ENCODE measurements around the gene PKDCC. TPM values are rescaled to one million over a fixed set of nuclear protein-coding genes. Genes with fewer than 3 reads are reported as not detected.

Gene PKDCC
- total and polyA plus RNA-seq, 2 of the 8 experiments (the other 6 are each of a cell fraction or from before 2014, with no cell fraction given), result 49.9 to 80.1 TPM

DNA sequence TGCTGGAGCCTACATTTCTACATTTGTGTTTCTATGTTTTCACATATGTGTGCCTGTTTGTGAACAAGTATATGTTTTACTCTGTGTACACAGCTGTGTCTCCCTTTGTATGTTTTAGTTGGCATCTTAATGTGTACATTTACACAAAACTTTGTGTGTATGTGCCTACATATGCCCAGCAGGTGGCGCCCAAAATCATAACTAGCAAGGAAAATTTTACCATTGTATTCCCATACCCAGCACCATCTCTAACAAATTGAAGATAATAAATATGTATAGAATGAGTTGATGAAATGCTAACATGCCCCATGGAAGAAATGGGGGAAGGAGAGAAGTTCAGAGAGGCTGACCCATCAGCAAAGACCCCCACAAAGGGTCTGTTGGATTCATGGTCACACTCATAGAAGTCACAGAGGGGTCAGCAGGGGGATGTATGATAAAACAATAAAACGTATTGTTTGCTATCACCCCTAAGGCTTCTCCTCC is 48.1 kb downstream of the PKDCC start:
- H2BK120ac ChIP-seq (replicated peaks; ENCODE audit: low read depth, low read length), result no peak overlapping the region
- H3K56ac ChIP-seq (replicated peaks; ENCODE audit: insufficient read length, low read depth, low read length), result no peak overlapping the region
- no peaks in the 10 kb centered on the region for H3K36me3 ChIP-seq (ENCODE audit: control insufficient read depth in 2 of 4, insufficient read depth in 4 of 4, low read length in 3 of 4)
- no peak overlapping the region for H3K14ac ChIP-seq (ENCODE audit: insufficient read length)
- no peak overlapping the region for H4K5ac ChIP-seq (ENCODE audit: insufficient read length, low read depth, low read length)
- H2BK20ac ChIP-seq (ENCODE audit: low read length), result no peak overlapping the region
- H3K9me3 ChIP-seq (ENCODE audit: insufficient read depth in 2 of 2, low read depth in 1 of 2, low read length in 1 of 2), result peaks cover 2 to 7% of the 10 kb centered on the region in 2 experiments
- no peak overlapping the region for H3K4me3 ChIP-seq (ENCODE audit: extremely low read depth in 1 of 4, insufficient read depth in 2 of 4, low read depth in 3 of 4, low read length in 4 of 4)
- peak overlapping the region; percentile 39; the same call in 1 of the 2 replicates for H2BK12ac ChIP-seq (ENCODE audit: low read depth, low read length)
- 42% methylated on average over 2 of the region's 2 CpGs; no CpG with 5 or more reads in 1 of the 2 experiments for WGBS, 2 experiments (ENCODE audit: extremely low coverage in 1 of 2, insufficient coverage in 1 of 2, insufficient read length in 1 of 2, insufficient replicate concordance in 2 of 2, low coverage in 1 of 2, low lambda C conversion rate in 2 of 2, missing lambda C conversion rate in 1 of 2)
- 0 out of 2 replicates have a peak overlapping the region, but pooled peaks have one; percentile 90 for H2BK15ac ChIP-seq (ENCODE audit: low read length)
- peak in 1 of 2 experiments; percentile 59 for DNase-seq (ENCODE audit: low read depth in 1 of 2, low spot score in 2 of 2)
- H3K4me2 ChIP-seq (ENCODE audit: insufficient read depth in 1 of 2, low read depth in 2 of 2, low read length in 2 of 2), result no peak overlapping the region
- H3K79me1 ChIP-seq (ENCODE audit: low read depth, low read length), result no peaks in the 10 kb centered on the region
- H2AK5ac ChIP-seq (ENCODE audit: low read depth, low read length), result no peak overlapping the region
- H3K18ac ChIP-seq (ENCODE audit: extremely low read depth, low read length), result no peak overlapping the region
- no peak overlapping the region for H3K23ac ChIP-seq (ENCODE audit: insufficient read length)
- no peaks in the 10 kb centered on the region for H4K20me1 ChIP-seq (replicated peaks in 1 of 2; ENCODE audit: control insufficient read depth in 1 of 2, insufficient read depth in 2 of 2, low read length in 2 of 2)
- H4K91ac ChIP-seq (replicated peaks; ENCODE audit: insufficient read length, low read length), result no peak overlapping the region
- no peak for FAIRE-seq
- TF ChIP-seq, protein P1, sequence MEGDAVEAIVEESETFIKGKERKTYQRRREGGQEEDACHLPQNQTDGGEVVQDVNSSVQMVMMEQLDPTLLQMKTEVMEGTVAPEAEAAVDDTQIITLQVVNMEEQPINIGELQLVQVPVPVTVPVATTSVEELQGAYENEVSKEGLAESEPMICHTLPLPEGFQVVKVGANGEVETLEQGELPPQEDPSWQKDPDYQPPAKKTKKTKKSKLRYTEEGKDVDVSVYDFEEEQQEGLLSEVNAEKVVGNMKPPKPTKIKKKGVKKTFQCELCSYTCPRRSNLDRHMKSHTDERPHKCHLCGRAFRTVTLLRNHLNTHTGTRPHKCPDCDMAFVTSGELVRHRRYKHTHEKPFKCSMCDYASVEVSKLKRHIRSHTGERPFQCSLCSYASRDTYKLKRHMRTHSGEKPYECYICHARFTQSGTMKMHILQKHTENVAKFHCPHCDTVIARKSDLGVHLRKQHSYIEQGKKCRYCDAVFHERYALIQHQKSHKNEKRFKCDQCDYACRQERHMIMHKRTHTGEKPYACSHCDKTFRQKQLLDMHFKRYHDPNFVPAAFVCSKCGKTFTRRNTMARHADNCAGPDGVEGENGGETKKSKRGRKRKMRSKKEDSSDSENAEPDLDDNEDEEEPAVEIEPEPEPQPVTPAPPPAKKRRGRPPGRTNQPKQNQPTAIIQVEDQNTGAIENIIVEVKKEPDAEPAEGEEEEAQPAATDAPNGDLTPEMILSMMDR (IDR thresholded peaks at IDR 0.05; ENCODE audit: control extremely low read depth in 1 of 3, insufficient read depth in 1 of 3, low read depth in 1 of 3, low read length in 3 of 3), result peak in 2 of 3 experiments; percentile 64 to 67; a peak in 3 of 4 replicates
- no peak for TF ChIP-seq HDAC2 (IDR thresholded peaks at IDR 0.05; ENCODE audit: borderline replicate concordance in 1 of 2, low read depth in 2 of 2, low read length in 2 of 2)
- peak; percentile 76 for TF ChIP-seq RAD21 (IDR thresholded peaks at IDR 0.05 in 1 of 2, conservative IDR thresholded peaks at IDR 0.05 in 1 of 2; ENCODE audit: low read depth in 2 of 2, low read length in 2 of 2)
- TF ChIP-seq NRF1 (IDR thresholded peaks at IDR 0.05; ENCODE audit: low read depth, low read length), result no peak
- no peak for TF ChIP-seq EGR1 (IDR thresholded peaks at IDR 0.05; ENCODE audit: borderline replicate concordance, low read depth, low read length)
- TF ChIP-seq JUN (IDR thresholded peaks at IDR 0.05; ENCODE audit: low read depth, low read length), result no peak
- H3K4ac ChIP-seq (replicated peaks; ENCODE audit: insufficient read length, low read depth, low read length), result no peak overlapping the region
- no peak overlapping the region for H4K8ac ChIP-seq (ENCODE audit: extremely low read depth, insufficient read depth, low read length)
- H3K4me1 ChIP-seq (replicated peaks in 1 of 4; ENCODE audit: control insufficient read depth in 3 of 4, insufficient read depth in 4 of 4, low read length in 3 of 4), result peaks cover 0 to 9% (median 3%) of the 10 kb centered on the region in 4 experiments; a peak in 4 of 7 replicates
- H3K27ac ChIP-seq (ENCODE audit: low read depth, low read length), result no peak overlapping the region
- ChIA-PET POLR2A (ENCODE audit: partially characterized antibody) (interaction anchor here (1.1 to 1.4 kb wide), 2 partner anchors 76 to 254 kb away, joined by 3 to 4 read pairs; no protein-coding TSS in a partner anchor), CTCF (ENCODE audit: partially characterized antibody) (interaction anchor here (0.7 to 6.1 kb wide), 60 partner anchors 9 to 244 kb away, joined by 3 to 96 read pairs (median 5); no protein-coding TSS in a partner anchor)
- no peak overlapping the region for H3K9ac ChIP-seq (replicated peaks in 1 of 4; ENCODE audit: extremely low read depth in 1 of 4, low read depth in 3 of 4, low read length in 3 of 4)
- no peak overlapping the region for H2BK5ac ChIP-seq (ENCODE audit: low read depth, low read length)
- H2AFZ ChIP-seq (ENCODE audit: low read length), result no peak overlapping the region
- peaks cover 0 to 3% (median 1%) of the 10 kb centered on the region in 4 experiments; a peak in 2 of 7 replicates for H3K27me3 ChIP-seq (replicated peaks in 1 of 4; ENCODE audit: control insufficient read depth in 3 of 4, extremely low read depth in 1 of 4, insufficient read depth in 3 of 4, low read length in 3 of 4)
- H3K79me2 ChIP-seq (ENCODE audit: control insufficient read depth in 1 of 2, insufficient read depth in 2 of 2, low read length in 2 of 2), result no peaks in the 10 kb centered on the region
- H3K23me2 ChIP-seq (ENCODE audit: low read depth, low read length), result no peaks in the 10 kb centered on the region
